Heart left ventricle (tissue), 16 donors: ENCODE measurements around the gene CCDC34. TPM values are rescaled to one million over a fixed set of nuclear protein-coding genes. Genes with fewer than 3 reads are reported as not detected.
"Not testable (repeated sequence)": the region's sequence is repeated elsewhere in the genome, so short reads cannot be mapped to it uniquely, and the experiment has no call there.

Experiments used
- ATAC-seq, 4 donors: fragments of 200-7000 bp; cut with Tn5 transposase; one replicate each; pipeline ENCODE4 v1.9.1; 2020 to 2022; ENCODE audit warnings: moderate library complexity in 4 of 4, mild to moderate bottlenecking in 3 of 4, moderate number of reproducible peaks in 1 of 4
- DNase-seq, 5 donors: peaks; one replicate each; pipeline ENCODE4 v3.0.0-alpha.2; 2020
- H3K27ac ChIP-seq, 12 donors: fragments of 200-600 bp; sonication (generic) in 4 of 12; one replicate each; pipeline versions ENCODE4 v1.5.0 to v1.8.0; 2016 to 2022; ENCODE audit warnings: mild to moderate bottlenecking in 2 of 12
- H3K27me3 ChIP-seq, 9 donors: fragments of 200-600 bp; sonication (generic) in 2 of 9; one replicate each; pipeline versions ENCODE4 v1.5.1 to v1.8.0; 2016 to 2022; ENCODE audit warnings: mild to moderate bottlenecking in 3 of 9
- H3K36me3 ChIP-seq, 9 donors: fragments of 200-600 bp; sonication (generic) in 2 of 9; one replicate each; pipeline versions ENCODE4 v1.5.0 to v1.8.0; 2018 to 2022; ENCODE audit warnings: mild to moderate bottlenecking in 2 of 9
- H3K4me1 ChIP-seq, 12 donors: fragments of 200-600 bp; sonication (generic) in 4 of 12; one replicate each; pipeline versions ENCODE4 v1.5.0 to v1.8.0; 2016 to 2022; ENCODE audit warnings: mild to moderate bottlenecking in 3 of 12
- H3K4me3 ChIP-seq, 12 donors: fragments of 200-600 bp; sonication (generic) in 4 of 12; one replicate each; pipeline versions ENCODE4 v1.5.0 to v1.8.0; 2017 to 2022; ENCODE audit warnings: mild to moderate bottlenecking in 9 of 12, moderate library complexity in 4 of 12
- H3K9me3 ChIP-seq, 12 donors: fragments of 200-600 bp; sonication (generic) in 4 of 12; one replicate each; pipeline versions ENCODE4 v1.5.0 to v1.8.0; 2016 to 2022; ENCODE audit warnings: mild to moderate bottlenecking in 1 of 12
- CTCF ChIP-seq, 12 donors: fragments of 200-600 bp; sonication (generic) in 4 of 12; IDR thresholded peaks; one replicate each; pipeline versions ENCODE4 v1.5.0 to v1.8.0; 2018 to 2022; ENCODE audit warnings: antibody characterized with exemption in 12 of 12, mild to moderate bottlenecking in 5 of 12
- POLR2A ChIP-seq, 2 donors: fragments of 450-650 bp; IDR thresholded peaks; one replicate each; pipeline ENCODE4 v1.6.1; 2017; ENCODE audit warnings: antibody characterized with exemption in 2 of 2, mild to moderate bottlenecking in 2 of 2, moderate library complexity in 2 of 2
- WGBS, 4 donors: extraction: QIAGEN DNeasy Blood & Tissue Kit in 2 of 4; methylation state at CpG; one replicate each; pipeline versions ENCODE4 v1.1.5 to v1.1.7; 2013 to 2018; 5-methylcytosine and 5-hydroxymethylcytosine counted together
- intact Hi-C, 10 donors: fragments of 100-400 bp; cut with DNase I; formaldehyde crosslinking; loops; one replicate each; pipeline versions ENCODE4 v1.11.1 to v1.14.2; 2022
- polyA plus RNA-seq, 2 donors: library from polyadenylated mRNA; stranded (reverse); fragments of 200-250 nt; gene quantifications; one replicate each; pipeline ENCODE4 v1.2.3, GENCODE V29; 2013
- total RNA-seq, 9 donors: library from RNA; depleted of rRNA in 2 of 9; stranded (reverse); fragments of >200 nt in 2 of 9; fragmentation: NEBNext Ultra II Directional in 3 of 9; extraction: Animal tissue kit (Norgen Biotek cat#: 25700) in 3 of 9; gene quantifications; one replicate each; pipeline versions ENCODE4 v1.1.0 to v1.2.4, GENCODE V29; 2016 to 2023
- donor health status: ischemic (EF 13 %, LVEDD 7.1; RV severe dilation, severe dysfunction).
- donor health status: healthy with polysubstance abuse.
- donor health status: DM: no; HTN: yes; CAD: no.
- donor health status: DM: no; HTN: no; CAD: no.
- donor health status: ischemic (EF 25% LVEDD 6.9; RV normal size, moderate dysfunction).
- donor health status: ischemic (EF 25% LVEDD 5.7; RV mildly dilated, moderate dysfunction).
- donor health status: healthy.
- donor health status: DM: yes; HTN: yes; CAD: no.
- donor health status: ischemic (EF 35%, LVEDD 5.7; RV mildly dilated, moderate dysfunction).
- donor health status: nonischemic (EF 11% LVEDD 7.7; RV severe dilation, severe dysfunction).
- donor health status: DM: yes; HTN: yes; CAD: no.
- donor health status: PGD.
- donor health status: ischemic (EF 29% LVEDD 5.4; RV normal size, mild dysfunction).
- donor health status: nonischemic (EF 23%, LVEDD 6.1; RV moderate dilation, normal function).

The CCDC34 gene
- total and polyA plus RNA-seq, 11 donors = 1.1 to 8.3 (median 3.0) TPM

DNA sequence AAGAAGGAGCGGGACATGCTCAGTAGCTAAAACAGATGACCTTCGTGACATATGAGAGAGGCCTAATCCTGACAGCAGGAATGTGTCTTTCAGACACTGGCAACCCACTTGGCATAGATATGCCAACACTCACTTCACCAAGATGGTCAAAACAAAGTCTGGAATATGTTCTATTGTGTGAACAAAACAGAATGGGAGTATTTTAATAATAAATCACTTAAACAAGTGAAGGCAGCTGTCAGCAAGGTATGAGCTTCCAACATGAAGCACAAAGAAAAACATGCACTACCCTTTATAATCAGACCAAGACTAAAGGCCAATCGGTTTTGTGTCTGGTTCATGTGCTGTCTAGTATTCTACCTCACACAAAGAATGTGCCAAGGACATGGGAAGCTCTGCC is 23.1 kb downstream of the CCDC34 start:
- WGBS, 4 donors = 48 to 54% (median 53%) methylated on average over 3 of the region's 3 CpGs

DNA sequence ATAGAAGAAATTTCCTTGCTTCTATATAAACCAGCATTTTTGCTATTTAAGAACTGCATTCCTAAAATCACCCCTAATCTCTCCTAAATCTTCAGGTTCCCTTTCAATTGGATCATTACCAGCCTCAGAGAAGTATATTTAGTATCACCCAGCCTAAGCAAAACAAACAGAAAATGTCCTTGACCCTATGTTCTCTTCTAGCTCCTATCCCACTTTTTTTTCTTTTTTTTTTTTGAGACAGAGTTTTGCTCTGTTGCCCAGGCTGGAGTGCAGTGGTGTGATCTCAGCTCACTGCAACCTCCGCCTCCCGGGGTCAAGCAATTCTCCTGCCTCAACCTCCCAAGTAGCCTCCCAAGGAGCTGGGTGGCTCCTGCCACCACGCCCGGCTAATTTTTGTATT is 28.3 kb downstream of the CCDC34 start:
- H3K36me3 ChIP-seq, H3K27me3 ChIP-seq, ATAC-seq, H3K4me3 ChIP-seq, H3K4me1 ChIP-seq, H3K9me3 ChIP-seq, intact Hi-C loops, DNase-seq, H3K27ac ChIP-seq: not testable (repeated sequence)
- WGBS, 4 donors = 96 to 99% (median 99%) methylated on average over 4 of the region's 4 CpGs

More for the DNA sequence above, 23.1 kb downstream of the CCDC34 start:
- intact Hi-C loops = loop anchor here in 1 of 10 donors (5.0 kb wide), 1 partner anchor 52 kb away; no protein-coding TSS in a partner anchor
- peak in 1 of 5 donors; percentile 18 for DNase-seq
- ATAC-seq = peak; percentile 85 to 99 (median 96)
- no peaks in the 10 kb centered on the region for H3K36me3 ChIP-seq
- H3K9me3 ChIP-seq = no peaks in the 10 kb centered on the region
- no peak overlapping the region for H3K4me3 ChIP-seq
- peak overlapping the region in 1 of 12 donors; percentile 1 for H3K27ac ChIP-seq
- H3K27me3 ChIP-seq = no peaks in the 10 kb centered on the region
- no peak for TF ChIP-seq CTCF (IDR thresholded peaks at IDR 0.05)
- TF ChIP-seq POLR2A (IDR thresholded peaks at IDR 0.05) = no peak
- H3K4me1 ChIP-seq = peaks cover 0 to 8% (median 0%) of the 10 kb centered on the region in 12 donors

- Histone ChIP-seq H3K9me3 (peaks cover 0 to 3% (median 0%) of the 10 kb centered on the region in 12 donors), H3K4me1 (no peaks in the 10 kb centered on the region), H3K36me3 (no peaks in the 10 kb centered on the region), H3K4me3 (no peak overlapping the region), H3K27me3 (no peaks in the 10 kb centered on the region), H3K27ac (no peak overlapping the region)
- intact Hi-C loops = no loop called here
- DNase-seq = no peak
- TF ChIP-seq CTCF (IDR thresholded peaks at IDR 0.05) (no peak), POLR2A (IDR thresholded peaks at IDR 0.05) (no peak)
- WGBS, 4 donors = 50 to 56% (median 52%) methylated on average over 2 of the region's 2 CpGs
- no peak for ATAC-seq
Measured at GRCh38 chr11:27331981-27332380, 31.0 kb downstream of the CCDC34 start.

DNA sequence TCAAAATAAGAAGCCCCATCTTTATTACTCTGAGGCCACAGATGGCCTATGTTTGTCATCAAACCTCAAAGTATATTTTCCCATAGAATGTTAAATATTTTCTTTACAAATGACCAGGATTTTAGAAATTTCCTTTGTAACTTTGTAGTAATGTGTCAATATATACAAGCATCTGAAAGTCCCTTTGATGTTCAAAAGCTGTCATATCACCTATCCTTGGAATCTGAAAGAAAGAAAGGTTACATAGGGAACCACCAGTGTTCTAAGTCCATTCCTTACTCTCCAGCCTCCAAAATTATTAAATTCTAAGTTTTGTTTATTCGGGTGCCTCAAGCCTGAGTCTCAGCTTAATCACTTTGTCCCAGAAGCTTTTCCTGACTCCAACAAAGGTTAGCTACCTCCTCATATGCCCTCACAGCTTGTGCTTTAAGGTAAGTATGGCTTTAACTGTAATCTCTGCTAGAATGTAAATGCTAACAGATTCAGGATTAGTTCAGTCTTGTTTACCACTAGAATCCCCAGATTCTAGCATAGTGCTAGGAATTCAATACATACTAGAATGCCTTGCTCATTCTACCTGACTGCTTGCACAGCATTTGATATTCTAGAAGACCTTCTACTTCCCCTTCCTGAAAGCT is 32.3 kb downstream of the CCDC34 start:
- DNase-seq (no peak), ATAC-seq (no peak)
- intact Hi-C loops = no loop called here
- H3K36me3 ChIP-seq = no peaks in the 10 kb centered on the region
- H3K27me3 ChIP-seq = no peaks in the 10 kb centered on the region
- no peak overlapping the region for H3K4me3 ChIP-seq
- H3K27ac ChIP-seq = no peak overlapping the region
- peaks cover 0 to 10% (median 0%) of the 10 kb centered on the region in 12 donors for H3K9me3 ChIP-seq
- 96 to 100% (median 99%) methylated on average over 1 of the region's 1 CpG for WGBS, 4 donors
- TF ChIP-seq POLR2A (IDR thresholded peaks at IDR 0.05) (no peak), CTCF (IDR thresholded peaks at IDR 0.05) (no peak)
- H3K4me1 ChIP-seq = no peaks in the 10 kb centered on the region
